Spinal cord (tissue), 10 donors: Measurements from ENCODE around the gene CREB3L1. TPM values are rescaled to one million over a fixed set of nuclear protein-coding genes. Genes with fewer than 3 reads are reported as not detected.

ENCODE experiments used
- DNase-seq, 6 donors: peaks; one replicate each; pipeline versions ENCODE4 v3.0.0 to v3.0.0-alpha.2; 2013 to 2015; ENCODE audit warnings: low spot score in 6 of 6, low read depth in 4 of 6
- H3K27ac ChIP-seq: one replicate; pipeline ENCODE4 v1.5.1; 2013; ENCODE audit warnings: low read depth, low read length, control low read depth
- H3K27me3 ChIP-seq: one replicate; pipeline ENCODE4 v1.6.1; 2013; ENCODE audit warnings: low read length; ENCODE audit not compliant: control insufficient read depth, insufficient read depth
- H3K36me3 ChIP-seq: one replicate; pipeline ENCODE4 v1.6.1; 2013; ENCODE audit warnings: low read length; ENCODE audit not compliant: control insufficient read depth, insufficient read depth
- H3K4me1 ChIP-seq: one replicate; pipeline ENCODE4 v1.6.1; 2013; ENCODE audit warnings: low read length; ENCODE audit not compliant: control insufficient read depth, insufficient read depth
- H3K4me3 ChIP-seq: one replicate; pipeline ENCODE4 v1.5.1; 2013; ENCODE audit warnings: low read depth, low read length, control low read depth
- H3K9me3 ChIP-seq: one replicate; pipeline ENCODE4 v1.6.1; 2013; ENCODE audit warnings: low read length; ENCODE audit not compliant: control insufficient read depth, insufficient read depth
- WGBS: methylation state at CpG from one replicate; pipeline ENCODE4 v1.1.5; 2013; ENCODE audit warnings: missing lambda C conversion rate; ENCODE audit not compliant: insufficient coverage; 5-methylcytosine and 5-hydroxymethylcytosine counted together
- polyA plus RNA-seq, 2 donors: library from polyadenylated mRNA; unstranded; fragments of 120-200 nt; gene quantifications; one replicate each; pipeline ENCODE4 v1.2.1, GENCODE V29; 2013; ENCODE audit not compliant: insufficient read length in 2 of 2
- total RNA-seq, 2 donors: library from RNA; depleted of rRNA in 1 of 2; stranded (reverse); fragments of 120-200 nt in 1 of 2; fragments of >200 nt in 1 of 2; gene quantifications; one replicate each; pipeline versions ENCODE4 v1.2.3 to v1.2.4, GENCODE V29; 2013 to 2014
- donor health status: healthy.

Gene CREB3L1
- total and polyA plus RNA-seq, 4 donors: 12.2 to 21.5 (median 14.0) TPM

GRCh38 chr11:46293066-46293465 is 15.6 kb downstream of the CREB3L1 start:
- H3K9me3 ChIP-seq: no peaks in the 10 kb centered on the region
- H3K27me3 ChIP-seq: peaks cover 18% of the 10 kb centered on the region
- DNase-seq: no peak
- no peak overlapping the region for H3K27ac ChIP-seq
- peaks cover 2% of the 10 kb centered on the region for H3K36me3 ChIP-seq
- no peak overlapping the region for H3K4me3 ChIP-seq
- H3K4me1 ChIP-seq: peaks cover 52% of the 10 kb centered on the region
- 88% methylated on average over 12 of the region's 13 CpGs for WGBS

GRCh38 chr11:46293641-46294103 is 16.2 kb downstream of the CREB3L1 start:
- H3K4me3 ChIP-seq: no peak overlapping the region
- peaks cover 52% of the 10 kb centered on the region for H3K4me1 ChIP-seq
- H3K27me3 ChIP-seq: peaks cover 18% of the 10 kb centered on the region
- peaks cover 2% of the 10 kb centered on the region for H3K36me3 ChIP-seq
- WGBS: 95% methylated on average over 8 of the region's 9 CpGs
- no peak for DNase-seq
- H3K9me3 ChIP-seq: no peaks in the 10 kb centered on the region
- H3K27ac ChIP-seq: no peak overlapping the region

GRCh38 chr11:46294365-46295309 is 17.2 kb downstream of the CREB3L1 start:
- H3K36me3 ChIP-seq: peaks cover 2% of the 10 kb centered on the region
- H3K9me3 ChIP-seq: no peaks in the 10 kb centered on the region
- peak in 1 of 6 donors; percentile 44 for DNase-seq
- peaks cover 18% of the 10 kb centered on the region for H3K27me3 ChIP-seq
- 58% methylated on average over 9 of the region's 24 CpGs for WGBS
- peak overlapping the region; percentile 54 for H3K27ac ChIP-seq
- peak overlapping the region; percentile 40 for H3K4me3 ChIP-seq
- H3K4me1 ChIP-seq: peaks cover 52% of the 10 kb centered on the region

GRCh38 chr11:46295312-46296058 is 18.0 kb downstream of the CREB3L1 start:
- DNase-seq: peak in 3 of 6 donors; percentile 71 to 93 (median 93)
- peaks cover 45% of the 10 kb centered on the region for H3K4me1 ChIP-seq
- 0% methylated on average over 56 of the region's 61 CpGs for WGBS
- peak overlapping the region; percentile 54 for H3K27ac ChIP-seq
- H3K4me3 ChIP-seq: peak overlapping the region; percentile 40
- H3K9me3 ChIP-seq: no peaks in the 10 kb centered on the region
- H3K27me3 ChIP-seq: peaks cover 18% of the 10 kb centered on the region
- H3K36me3 ChIP-seq: peaks cover 5% of the 10 kb centered on the region

GRCh38 chr11:46296059-46296527 is 18.6 kb downstream of the CREB3L1 start:
- Histone ChIP-seq H3K9me3 (no peaks in the 10 kb centered on the region), H3K4me3 (peak overlapping the region; percentile 40), H3K4me1 (peaks cover 40% of the 10 kb centered on the region), H3K27ac (peak overlapping the region; percentile 50), H3K27me3 (peaks cover 18% of the 10 kb centered on the region), H3K36me3 (peaks cover 5% of the 10 kb centered on the region)
- DNase-seq: no peak
- WGBS: 12% methylated on average over 9 of the region's 18 CpGs

GRCh38 chr11:46296528-46297448 is 19.3 kb downstream of the CREB3L1 start:
- peak in 2 of 6 donors; percentile 30 to 60 for DNase-seq

GRCh38 chr11:46298699-46299433 is 21.4 kb downstream of the CREB3L1 start:
- Histone ChIP-seq H3K4me3 (no peak overlapping the region), H3K27ac (no peak overlapping the region), H3K27me3 (peaks cover 18% of the 10 kb centered on the region), H3K36me3 (peaks cover 3% of the 10 kb centered on the region), H3K4me1 (peaks cover 33% of the 10 kb centered on the region), H3K9me3 (no peaks in the 10 kb centered on the region)
- no peak for DNase-seq
- 100% methylated on average over 1 of the region's 8 CpGs for WGBS

More at GRCh38 chr11:46296528-46297448, 19.3 kb downstream of the CREB3L1 start:
- H3K9me3 ChIP-seq: no peaks in the 10 kb centered on the region
- peaks cover 37% of the 10 kb centered on the region for H3K4me1 ChIP-seq
- H3K27ac ChIP-seq: peak overlapping the region; percentile 50
- 26% methylated on average over 12 of the region's 26 CpGs for WGBS
- H3K27me3 ChIP-seq: peaks cover 18% of the 10 kb centered on the region
- H3K4me3 ChIP-seq: no peak overlapping the region
- H3K36me3 ChIP-seq: peaks cover 5% of the 10 kb centered on the region

- Histone ChIP-seq H3K9me3 (no peaks in the 10 kb centered on the region), H3K4me3 (no peak overlapping the region), H3K27me3 (peaks cover 18% of the 10 kb centered on the region), H3K4me1 (peaks cover 29% of the 10 kb centered on the region), H3K36me3 (peaks cover 3% of the 10 kb centered on the region), H3K27ac (no peak overlapping the region)
- WGBS: 83% methylated on average over 3 of the region's 5 CpGs
- no peak for DNase-seq
These were observed 22.0 kb downstream of the CREB3L1 start for GRCh38 chr11:46299451-46299961.
